ENCODE results near the gene MYMK. TPM values are rescaled to one million over a fixed set of nuclear protein-coding genes. Genes with fewer than 3 reads are reported as not detected.

The MYMK gene
- total and polyA plus RNA-seq, 9 donors, result 23.0 to 93.0 (median 72.7) TPM

- no peak overlapping the region for H3K4me3 ChIP-seq (ENCODE audit: low read length)
- no peaks in the 10 kb centered on the region for H3K9me3 ChIP-seq (replicated peaks; ENCODE audit: control insufficient read depth, low read depth, low read length)
- 89% methylated on average over 22 of the region's 27 CpGs for WGBS (ENCODE audit: insufficient coverage)
- no peaks in the 10 kb centered on the region for H3K36me3 ChIP-seq (ENCODE audit: control insufficient read depth, insufficient read depth, low read length)
- no peak for DNase-seq
- H3K4me1 ChIP-seq (ENCODE audit: control insufficient read depth, insufficient read depth, low read length), result peaks cover 12% of the 10 kb centered on the region
- no peak overlapping the region for H3K27ac ChIP-seq (ENCODE audit: low read length)
- H3K27me3 ChIP-seq (ENCODE audit: control insufficient read depth, insufficient read depth, low read length), result peaks cover 21% of the 10 kb centered on the region
Measured at GRCh38 chr9:133476036-133476931, 48.5 kb downstream of the MYMK start.

GRCh38 chr9:133475292-133476012 lies 49.3 kb downstream of the MYMK start:
- 84% methylated on average over 24 of the region's 27 CpGs for WGBS (ENCODE audit: insufficient coverage)
- H3K4me3 ChIP-seq (ENCODE audit: low read length), result no peak overlapping the region
- no peaks in the 10 kb centered on the region for H3K36me3 ChIP-seq (ENCODE audit: control insufficient read depth, insufficient read depth, low read length)
- H3K9me3 ChIP-seq (replicated peaks; ENCODE audit: control insufficient read depth, low read depth, low read length), result no peaks in the 10 kb centered on the region
- DNase-seq, result no peak
- H3K27ac ChIP-seq (ENCODE audit: low read length), result no peak overlapping the region
- peaks cover 12% of the 10 kb centered on the region for H3K4me1 ChIP-seq (ENCODE audit: control insufficient read depth, insufficient read depth, low read length)
- peaks cover 16% of the 10 kb centered on the region for H3K27me3 ChIP-seq (ENCODE audit: control insufficient read depth, insufficient read depth, low read length)

- no peak overlapping the region for H3K4me3 ChIP-seq (ENCODE audit: low read length)
- no peak overlapping the region for H3K27ac ChIP-seq (ENCODE audit: low read length)
- H3K9me3 ChIP-seq (replicated peaks; ENCODE audit: control insufficient read depth, low read depth, low read length), result no peaks in the 10 kb centered on the region
- DNase-seq, result no peak
- peaks cover 11% of the 10 kb centered on the region for H3K27me3 ChIP-seq (ENCODE audit: control insufficient read depth, insufficient read depth, low read length)
- H3K36me3 ChIP-seq (ENCODE audit: control insufficient read depth, insufficient read depth, low read length), result peaks cover 1% of the 10 kb centered on the region
- peaks cover 12% of the 10 kb centered on the region for H3K4me1 ChIP-seq (ENCODE audit: control insufficient read depth, insufficient read depth, low read length)
- 87% methylated on average over 20 of the region's 20 CpGs for WGBS (ENCODE audit: insufficient coverage)
Measured at GRCh38 chr9:133474853-133475252, 49.9 kb downstream of the MYMK start.

- Histone ChIP-seq H3K4me1 (ENCODE audit: control insufficient read depth, insufficient read depth, low read length) (peaks cover 8% of the 10 kb centered on the region), H3K9me3 (replicated peaks; ENCODE audit: control insufficient read depth, low read depth, low read length) (no peaks in the 10 kb centered on the region), H3K4me3 (ENCODE audit: low read length) (no peak overlapping the region), H3K36me3 (ENCODE audit: control insufficient read depth, insufficient read depth, low read length) (peaks cover 7% of the 10 kb centered on the region), H3K27me3 (ENCODE audit: control insufficient read depth, insufficient read depth, low read length) (peaks cover 5% of the 10 kb centered on the region), H3K27ac (ENCODE audit: low read length) (no peak overlapping the region)
- DNase-seq, result no peak
- WGBS (ENCODE audit: insufficient coverage), result 84% methylated on average over 4 of the region's 5 CpGs
Measured at GRCh38 chr9:133474215-133474614, 50.5 kb downstream of the MYMK start.

- DNase-seq, result no peak
- H3K27ac ChIP-seq (ENCODE audit: low read length), result no peak overlapping the region
- no peaks in the 10 kb centered on the region for H3K9me3 ChIP-seq (replicated peaks; ENCODE audit: control insufficient read depth, low read depth, low read length)
- H3K36me3 ChIP-seq (ENCODE audit: control insufficient read depth, insufficient read depth, low read length), result peaks cover 12% of the 10 kb centered on the region
- H3K27me3 ChIP-seq (ENCODE audit: control insufficient read depth, insufficient read depth, low read length), result peaks cover 4% of the 10 kb centered on the region
- no peak overlapping the region for H3K4me3 ChIP-seq (ENCODE audit: low read length)
- peaks cover 5% of the 10 kb centered on the region for H3K4me1 ChIP-seq (ENCODE audit: control insufficient read depth, insufficient read depth, low read length)
- 90% methylated on average over 20 of the region's 20 CpGs for WGBS (ENCODE audit: insufficient coverage)
Measured at GRCh38 chr9:133473743-133474142, 51.0 kb downstream of the MYMK start.

- Histone ChIP-seq H3K4me3 (ENCODE audit: low read length) (no peak overlapping the region), H3K27me3 (ENCODE audit: control insufficient read depth, insufficient read depth, low read length) (no peaks in the 10 kb centered on the region), H3K27ac (ENCODE audit: low read length) (no peak overlapping the region), H3K4me1 (ENCODE audit: control insufficient read depth, insufficient read depth, low read length) (no peaks in the 10 kb centered on the region), H3K9me3 (replicated peaks; ENCODE audit: control insufficient read depth, low read depth, low read length) (no peaks in the 10 kb centered on the region), H3K36me3 (ENCODE audit: control insufficient read depth, insufficient read depth, low read length) (peaks cover 20% of the 10 kb centered on the region)
- DNase-seq, result no peak
- WGBS (ENCODE audit: insufficient coverage), result 69% methylated on average over 11 of the region's 19 CpGs
Measured at GRCh38 chr9:133472753-133473378, 51.9 kb downstream of the MYMK start.

- Histone ChIP-seq H3K36me3 (ENCODE audit: control insufficient read depth, insufficient read depth, low read length) (peaks cover 22% of the 10 kb centered on the region), H3K27me3 (ENCODE audit: control insufficient read depth, insufficient read depth, low read length) (no peaks in the 10 kb centered on the region), H3K4me3 (ENCODE audit: low read length) (no peak overlapping the region), H3K9me3 (replicated peaks; ENCODE audit: control insufficient read depth, low read depth, low read length) (no peaks in the 10 kb centered on the region), H3K27ac (ENCODE audit: low read length) (no peak overlapping the region), H3K4me1 (ENCODE audit: control insufficient read depth, insufficient read depth, low read length) (no peaks in the 10 kb centered on the region)
- 78% methylated on average over 11 of the region's 11 CpGs for WGBS (ENCODE audit: insufficient coverage)
- DNase-seq, result no peak
Measured at GRCh38 chr9:133472277-133472645, 52.5 kb downstream of the MYMK start.

GRCh38 chr9:133471551-133472276 lies 53.0 kb downstream of the MYMK start:
- Histone ChIP-seq H3K4me3 (ENCODE audit: low read length) (no peak overlapping the region), H3K4me1 (ENCODE audit: control insufficient read depth, insufficient read depth, low read length) (no peaks in the 10 kb centered on the region), H3K27me3 (ENCODE audit: control insufficient read depth, insufficient read depth, low read length) (no peaks in the 10 kb centered on the region), H3K9me3 (replicated peaks; ENCODE audit: control insufficient read depth, low read depth, low read length) (no peaks in the 10 kb centered on the region), H3K27ac (ENCODE audit: low read length) (no peak overlapping the region), H3K36me3 (ENCODE audit: control insufficient read depth, insufficient read depth, low read length) (peaks cover 25% of the 10 kb centered on the region)
- DNase-seq, result no peak
- 82% methylated on average over 25 of the region's 27 CpGs for WGBS (ENCODE audit: insufficient coverage)

GRCh38 chr9:133470988-133471387 lies 53.8 kb downstream of the MYMK start:
- Histone ChIP-seq H3K4me3 (ENCODE audit: low read length) (no peak overlapping the region), H3K27ac (ENCODE audit: low read length) (no peak overlapping the region), H3K4me1 (ENCODE audit: control insufficient read depth, insufficient read depth, low read length) (no peaks in the 10 kb centered on the region), H3K9me3 (replicated peaks; ENCODE audit: control insufficient read depth, low read depth, low read length) (no peaks in the 10 kb centered on the region), H3K27me3 (ENCODE audit: control insufficient read depth, insufficient read depth, low read length) (no peaks in the 10 kb centered on the region), H3K36me3 (ENCODE audit: control insufficient read depth, insufficient read depth, low read length) (peaks cover 25% of the 10 kb centered on the region)
- 74% methylated on average over 5 of the region's 7 CpGs for WGBS (ENCODE audit: insufficient coverage)
- no peak for DNase-seq
